HG02981 (cell line): ENCODE data around the gene ST6GALNAC5.
A peak's percentile ranks its signal among the peaks of the same experiment; 100 is the strongest.
"Not testable (repeated sequence)": the region's sequence is repeated elsewhere in the genome, so short reads cannot be mapped to it uniquely, and the experiment has no call there.

Source experiments
- ATAC-seq: cut with Tn5 transposase; IDR thresholded peaks from one replicate; pipeline ENCODE4 v1.9.1; 2021; ENCODE audit warnings: mild to moderate bottlenecking, moderate library complexity; ENCODE audit not compliant: unreplicated experiment

The ST6GALNAC5 gene

DNA sequence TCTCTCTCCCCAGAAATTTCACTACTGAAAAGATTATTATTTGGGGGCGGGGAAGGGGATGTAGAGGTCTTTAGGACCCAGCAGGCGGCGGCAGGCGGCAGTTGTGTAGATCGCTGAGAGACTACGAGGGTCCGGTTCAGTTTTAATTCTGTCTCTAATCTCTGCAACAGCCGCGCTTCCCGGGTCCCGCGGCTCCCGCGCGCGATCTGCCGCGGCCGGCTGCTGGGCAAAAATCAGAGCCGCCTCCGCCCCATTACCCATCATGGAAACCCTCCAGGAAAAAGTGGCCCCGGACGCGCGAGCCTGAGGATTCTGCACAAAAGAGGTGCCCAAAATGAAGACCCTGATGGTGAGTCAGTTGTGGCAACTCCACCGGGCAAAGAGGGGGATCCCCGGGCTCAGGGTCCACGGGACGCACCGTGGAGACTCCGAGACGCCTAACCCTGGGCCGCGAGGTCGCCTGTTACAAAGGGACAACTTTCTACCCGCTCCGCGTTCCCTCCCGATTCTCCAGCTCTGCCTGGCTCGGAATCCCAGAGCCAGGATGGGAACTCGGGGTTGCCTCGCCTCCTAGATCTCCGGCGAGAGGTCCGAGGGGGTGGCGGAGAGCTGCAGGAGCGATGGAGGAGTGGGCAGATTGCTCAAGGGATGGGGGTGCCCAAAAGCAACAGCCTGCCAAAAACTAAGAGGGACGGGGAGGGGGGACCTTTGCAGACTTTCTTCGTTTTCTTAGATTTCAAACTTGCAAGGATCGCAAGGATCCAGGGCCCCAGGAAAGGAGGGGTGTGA, at the start of gene ST6GALNAC5:
TSS of gene ST6GALNAC5 (plus strand) at position 139 of the 789 bp plus-strand sequence.
- no peak for ATAC-seq

GRCh38 chr1:76820028-76820427, 47.3 kb upstream of the ST6GALNAC5 start:
- no peak for ATAC-seq

DNA sequence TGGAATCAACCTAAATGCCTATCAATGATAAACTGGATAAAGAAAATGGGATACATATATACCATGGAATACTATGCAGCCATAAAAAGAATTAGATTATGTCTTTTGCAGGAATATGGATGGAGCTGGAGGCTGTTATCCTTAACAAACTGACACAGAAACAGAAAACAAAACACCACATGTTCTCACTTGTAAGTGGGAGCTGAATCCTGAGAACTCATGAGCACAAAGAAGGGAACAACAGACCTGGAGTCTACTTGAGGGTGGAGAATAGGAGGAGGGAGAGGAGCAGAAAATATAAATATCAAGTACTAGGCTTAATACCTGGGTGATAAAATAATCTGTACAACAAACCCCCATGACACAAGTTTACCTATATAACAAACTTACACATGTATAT, 44.3 kb upstream of the ST6GALNAC5 start:
- not testable (repeated sequence) for ATAC-seq

DNA sequence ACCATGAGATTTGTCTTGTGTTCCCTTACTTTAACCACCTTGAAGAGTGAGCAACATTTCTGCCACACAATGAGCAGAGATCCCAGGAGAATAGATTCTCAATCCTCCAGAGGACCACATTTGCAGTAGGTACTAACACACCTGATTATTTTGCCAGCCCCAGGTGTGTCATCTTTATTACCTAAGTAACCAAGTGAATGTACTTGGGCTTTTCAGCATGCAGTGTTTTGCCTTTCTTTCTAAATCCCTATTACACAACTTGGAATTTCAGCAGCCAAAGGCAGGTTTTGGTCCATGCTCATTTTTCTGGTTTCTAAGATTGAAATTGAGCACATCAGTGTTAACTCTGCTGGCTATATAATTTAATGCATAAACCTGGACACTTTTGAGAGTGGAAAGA, 43.2 kb upstream of the ST6GALNAC5 start:
- no peak for ATAC-seq

DNA sequence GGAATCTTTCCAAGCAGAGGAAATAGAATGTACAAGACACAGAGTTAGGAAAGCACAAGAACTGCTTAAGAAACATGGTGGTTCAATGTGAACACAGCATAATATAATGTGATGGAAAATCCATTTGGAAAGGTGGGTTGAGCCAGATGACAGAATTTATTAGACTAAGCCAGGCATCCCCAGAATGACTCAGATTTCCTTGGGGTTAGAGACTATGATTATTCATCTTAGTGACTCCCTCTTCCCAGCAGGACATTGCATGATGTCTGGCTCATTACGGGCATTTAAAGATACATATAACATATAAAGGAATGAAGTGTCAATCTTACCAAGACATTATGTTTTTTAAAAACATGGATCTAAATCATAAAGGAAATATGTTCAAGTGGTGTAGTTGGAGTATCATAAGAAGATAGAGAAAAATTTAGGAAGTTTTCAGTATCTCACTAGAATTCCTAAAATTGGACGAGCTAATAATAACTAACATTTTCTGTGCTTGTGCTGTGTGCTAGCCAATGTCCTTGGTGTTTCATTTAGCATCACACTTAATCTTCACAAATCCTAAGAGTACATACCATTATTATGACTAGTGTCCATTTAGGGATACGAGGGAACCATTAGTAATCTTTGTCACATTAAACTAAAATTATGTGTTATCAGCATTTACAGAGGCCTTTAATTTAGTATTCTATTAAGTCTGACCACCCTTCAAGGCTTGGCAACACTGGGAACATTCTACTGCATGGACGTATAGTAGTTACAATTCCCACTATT, 41.0 kb upstream of the ST6GALNAC5 start:
- no peak for ATAC-seq

- no peak for ATAC-seq
Observed at GRCh38 chr1:76827066-76827465, 40.2 kb upstream of the ST6GALNAC5 start.

DNA sequence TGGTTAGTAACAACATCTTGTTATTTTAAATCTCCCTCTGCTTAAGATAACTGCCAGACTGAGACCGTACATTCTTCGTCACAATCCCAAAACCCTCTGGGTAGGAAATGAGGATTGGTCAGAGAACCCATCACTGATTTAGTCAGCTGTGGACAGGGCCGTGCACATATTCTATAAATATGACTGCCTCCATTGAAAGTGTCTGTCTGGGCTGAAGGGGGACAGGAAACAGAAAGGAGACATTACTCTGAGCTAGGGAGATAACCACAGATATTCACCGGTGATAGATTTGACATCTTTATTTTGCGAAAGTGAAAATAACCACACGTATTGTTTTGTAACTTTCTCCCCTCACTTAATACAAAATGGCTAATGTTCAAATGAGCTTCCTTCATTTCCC, 36.9 kb upstream of the ST6GALNAC5 start:
- peak; percentile 82 for ATAC-seq

- no peak for ATAC-seq
Observed at GRCh38 chr1:76832521-76832920, 34.8 kb upstream of the ST6GALNAC5 start.

- no peak for ATAC-seq
Observed at GRCh38 chr1:76833151-76833550, 34.1 kb upstream of the ST6GALNAC5 start.

DNA sequence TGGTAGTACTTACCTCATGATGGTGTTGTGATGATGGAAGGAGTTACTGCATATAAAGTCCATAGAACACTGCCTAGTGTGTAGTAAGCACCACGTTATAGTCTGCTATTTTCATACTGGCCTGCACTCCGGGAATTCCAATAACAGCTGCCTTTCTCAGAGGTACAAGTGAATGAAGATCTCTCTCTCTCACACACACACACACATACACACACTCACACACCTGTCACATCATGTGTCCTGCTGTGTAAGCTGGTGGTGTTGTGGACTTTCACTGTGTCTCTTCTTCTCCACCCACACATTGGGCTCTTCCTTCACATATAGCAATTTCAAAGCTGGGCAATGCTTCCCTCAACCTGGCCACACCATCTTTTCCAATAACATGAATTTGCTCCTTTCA, 33.4 kb upstream of the ST6GALNAC5 start:
- ATAC-seq: no peak

GRCh38 chr1:76835203-76835602, 32.1 kb upstream of the ST6GALNAC5 start:
- ATAC-seq: no peak

GRCh38 chr1:76840278-76840677, 27.0 kb upstream of the ST6GALNAC5 start:
- no peak for ATAC-seq

DNA sequence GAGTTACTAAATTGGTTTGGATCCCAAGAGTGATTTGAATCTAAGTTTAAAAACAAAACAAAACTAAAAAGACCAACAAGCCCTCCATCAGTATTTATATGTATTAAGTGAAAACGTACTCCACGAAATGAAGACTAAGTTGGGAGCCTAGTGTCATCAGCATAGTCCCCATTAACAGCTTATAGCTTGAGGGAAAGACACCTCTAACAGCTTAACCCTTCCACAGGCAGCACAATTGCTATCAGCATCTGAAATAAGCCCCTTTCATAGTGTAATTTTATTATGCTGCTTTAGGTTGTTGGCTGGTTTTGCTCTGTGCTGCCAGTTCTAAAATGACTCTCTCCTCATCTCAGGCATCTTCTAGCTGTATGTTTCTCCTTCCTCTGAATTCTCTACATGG, 25.8 kb upstream of the ST6GALNAC5 start:
- ATAC-seq: no peak

- ATAC-seq: no peak
Observed at GRCh38 chr1:76843821-76844464, 23.3 kb upstream of the ST6GALNAC5 start.

- ATAC-seq: no peak
Observed at GRCh38 chr1:76854255-76854654, 13.0 kb upstream of the ST6GALNAC5 start.

- no peak for ATAC-seq
Observed at GRCh38 chr1:76856104-76856503, 11.2 kb upstream of the ST6GALNAC5 start.

- no peak for ATAC-seq
Observed at GRCh38 chr1:76857138-76857537, 10.1 kb upstream of the ST6GALNAC5 start.

DNA sequence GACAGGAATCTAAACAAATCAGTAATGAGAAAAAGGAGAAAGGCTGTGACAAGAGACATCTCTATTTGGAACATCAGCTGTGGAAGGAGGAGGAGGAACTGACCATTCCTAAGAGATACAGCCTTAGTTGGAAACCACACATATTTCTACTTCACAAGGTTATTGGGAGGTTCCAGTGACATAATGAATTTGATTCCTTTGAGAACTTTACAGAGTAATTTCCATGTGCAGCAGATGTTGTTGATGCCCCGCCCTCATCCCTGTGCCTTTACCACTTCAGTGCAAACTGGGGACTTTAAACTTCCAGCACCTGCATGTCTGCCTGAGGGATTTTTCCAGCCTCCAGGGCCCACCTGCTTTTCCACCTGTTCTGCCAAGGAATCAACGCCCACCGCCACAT, 9.3 kb upstream of the ST6GALNAC5 start:
- no peak for ATAC-seq

DNA sequence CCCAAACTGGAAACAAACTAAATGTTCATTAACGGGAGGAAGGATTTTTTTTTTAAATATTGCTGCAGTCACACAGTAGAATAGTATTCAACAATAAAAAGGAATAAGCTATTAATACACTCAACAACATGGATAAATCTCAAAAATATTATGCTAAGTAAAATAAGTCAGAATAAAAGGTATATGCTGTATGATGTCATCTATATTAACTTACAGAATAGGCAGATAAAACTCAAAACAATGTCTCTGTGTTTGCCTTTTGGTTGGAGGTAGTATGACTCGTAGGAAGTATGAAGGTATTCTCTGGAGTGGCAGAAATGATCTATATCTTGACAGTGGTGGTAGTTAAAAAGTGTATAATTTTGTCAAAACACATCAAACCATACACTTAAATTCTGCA, 6.1 kb upstream of the ST6GALNAC5 start:
- no peak for ATAC-seq

DNA sequence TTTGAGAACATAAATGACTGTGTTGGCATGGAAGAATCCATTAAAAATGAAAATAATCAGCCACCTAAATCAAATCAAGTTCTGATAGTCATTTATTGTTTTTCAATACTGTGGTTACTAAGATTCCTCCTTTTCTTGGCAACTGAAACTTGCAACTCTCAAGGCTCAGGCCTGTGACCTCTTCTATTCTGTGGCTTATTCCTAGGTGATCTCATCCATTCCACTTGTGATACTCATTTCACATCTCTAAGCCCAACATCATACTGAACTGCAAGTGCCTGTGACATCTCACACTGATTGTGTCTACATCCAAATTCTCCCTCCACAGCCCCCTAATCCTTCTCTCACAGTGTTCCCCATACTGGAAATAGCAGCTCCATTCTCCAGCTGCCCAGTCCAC, 4.8 kb upstream of the ST6GALNAC5 start:
- no peak for ATAC-seq

DNA sequence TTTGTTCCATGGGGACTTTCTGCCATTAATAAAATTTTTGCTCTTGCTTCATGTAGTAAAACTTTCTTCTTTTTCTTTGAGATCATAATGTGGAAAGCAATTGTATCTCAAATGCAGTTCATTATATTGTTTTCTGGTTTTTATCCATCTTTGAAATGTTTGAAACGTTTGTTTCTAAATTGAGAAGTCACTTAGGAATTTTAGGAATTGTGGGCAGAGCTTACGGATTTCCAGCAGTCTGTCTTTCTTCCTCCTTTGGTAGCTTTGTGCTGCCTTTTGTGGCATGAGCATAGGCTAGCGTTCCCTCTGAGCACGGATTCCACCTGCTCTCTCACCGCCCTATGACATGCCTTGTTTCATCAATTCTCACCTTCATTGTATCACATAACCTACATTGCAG, 2.9 kb upstream of the ST6GALNAC5 start:
- ATAC-seq: no peak
